Glomerular endothelial cell (primary cell): ENCODE measurements around the gene PSMB5. TPM values are rescaled to one million over a fixed set of nuclear protein-coding genes. Genes with fewer than 3 reads are reported as not detected.

Experiments used
- DNase-seq: peaks from one replicate; pipeline ENCODE4 v3.0.0-alpha.2; 2011; ENCODE audit warnings: low read depth, low spot score; ENCODE audit errors: extremely low read depth
- total RNA-seq: library from RNA; depleted of rRNA; stranded (reverse); fragments of >200 nt; gene quantifications from 2 replicates; pipeline ENCODE4 v1.2.3, GENCODE V29; 2015

The PSMB5 gene
- total RNA-seq, 1 donor from 2014 or later = 244 TPM

GRCh38 chr14:23060536-23061260, 26.0 kb upstream of the PSMB5 start:
- DNase-seq = no peak

DNA sequence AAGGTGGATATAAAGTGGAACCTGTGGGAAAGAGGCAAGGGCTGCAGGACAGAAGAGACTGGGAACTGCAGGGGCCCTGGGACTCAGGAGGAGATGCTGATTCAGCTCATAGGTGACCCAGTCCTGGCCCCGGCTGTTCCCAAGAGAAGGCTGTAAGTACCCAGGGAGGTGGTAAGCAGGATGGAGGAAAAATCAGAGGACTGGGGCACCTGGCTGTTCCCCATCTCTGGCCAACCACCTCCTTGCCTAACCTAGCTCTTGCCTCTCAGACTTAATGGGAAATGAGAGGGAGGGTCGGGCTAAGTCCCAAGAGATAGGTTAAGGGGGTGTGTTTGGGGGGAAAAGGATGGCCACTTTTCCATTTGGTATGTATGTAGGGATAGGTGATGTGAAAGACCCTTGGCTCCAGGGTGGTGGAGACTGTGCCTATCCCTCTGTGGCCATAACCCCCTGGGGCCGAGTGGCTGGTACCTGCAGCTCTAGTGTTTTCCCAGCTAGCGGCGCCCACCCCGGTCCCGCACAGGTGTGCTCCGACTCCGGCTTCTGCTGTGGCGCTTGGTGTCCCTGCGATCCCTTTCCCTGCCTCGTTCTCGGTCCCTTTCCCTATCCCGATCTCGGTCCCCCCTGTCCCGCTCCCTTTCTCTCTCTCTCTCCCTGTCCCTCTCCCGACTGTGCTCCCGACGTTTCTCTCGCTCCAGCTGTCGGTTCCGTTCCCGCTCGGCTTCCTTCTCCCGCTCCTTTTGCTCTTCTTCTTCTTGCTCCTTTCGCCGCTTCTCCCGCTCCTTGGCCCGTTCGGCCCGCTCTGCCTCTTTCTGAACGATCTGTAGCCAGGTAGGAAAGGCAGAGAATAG, 24.2 kb upstream of the PSMB5 start:
- no peak for DNase-seq

- DNase-seq = no peak
These were observed 23.3 kb upstream of the PSMB5 start for GRCh38 chr14:23057757-23058653.

GRCh38 chr14:23056956-23057756, 22.5 kb upstream of the PSMB5 start, which contains the start of gene CDH24:
Gene CDH24, minus strand, starts transcription at chr14:23057520. Its CDS starts 1,787 bp downstream, at chr14:23055733.
- no peak for DNase-seq

DNA sequence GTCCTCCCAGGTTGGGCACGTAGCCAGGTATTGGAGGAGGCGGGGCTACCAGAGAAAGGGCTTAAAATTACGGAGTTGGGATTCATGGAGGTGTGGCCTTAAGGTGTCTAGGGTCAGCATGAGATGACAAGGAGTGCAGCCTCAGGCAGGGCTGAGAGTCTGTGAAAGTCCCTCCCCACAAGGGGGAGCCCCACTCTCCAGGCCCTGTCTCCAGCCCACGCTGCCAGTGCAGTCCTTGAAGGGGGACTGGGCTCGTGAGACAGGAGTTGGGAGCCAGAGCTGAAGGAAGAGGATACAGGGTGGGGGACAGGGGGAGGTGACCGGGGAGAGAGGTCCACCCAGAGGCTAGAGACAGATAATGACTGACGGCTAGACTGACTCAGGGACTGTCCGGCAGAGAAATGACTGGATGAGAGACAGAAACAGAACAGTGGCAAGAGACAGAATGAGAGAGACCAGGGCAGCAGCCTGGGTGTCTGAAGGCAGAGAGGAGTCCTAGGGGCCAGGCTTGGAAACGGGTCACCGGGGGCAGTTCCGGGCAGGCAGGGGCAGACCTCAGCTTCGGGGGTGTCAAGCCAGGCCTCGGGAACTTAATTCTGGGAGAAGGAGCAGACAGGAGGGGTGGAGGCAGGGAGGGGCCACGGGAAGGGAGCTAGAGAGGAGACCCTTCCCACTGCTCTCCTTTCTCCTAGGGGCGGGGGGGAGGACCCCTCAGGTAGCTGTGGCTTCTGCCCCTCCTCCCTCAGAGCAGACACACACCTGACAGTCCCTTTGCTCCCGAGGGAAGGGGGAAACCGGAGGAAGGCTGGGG, 21.6 kb upstream of the PSMB5 start:
- no peak for DNase-seq

DNA sequence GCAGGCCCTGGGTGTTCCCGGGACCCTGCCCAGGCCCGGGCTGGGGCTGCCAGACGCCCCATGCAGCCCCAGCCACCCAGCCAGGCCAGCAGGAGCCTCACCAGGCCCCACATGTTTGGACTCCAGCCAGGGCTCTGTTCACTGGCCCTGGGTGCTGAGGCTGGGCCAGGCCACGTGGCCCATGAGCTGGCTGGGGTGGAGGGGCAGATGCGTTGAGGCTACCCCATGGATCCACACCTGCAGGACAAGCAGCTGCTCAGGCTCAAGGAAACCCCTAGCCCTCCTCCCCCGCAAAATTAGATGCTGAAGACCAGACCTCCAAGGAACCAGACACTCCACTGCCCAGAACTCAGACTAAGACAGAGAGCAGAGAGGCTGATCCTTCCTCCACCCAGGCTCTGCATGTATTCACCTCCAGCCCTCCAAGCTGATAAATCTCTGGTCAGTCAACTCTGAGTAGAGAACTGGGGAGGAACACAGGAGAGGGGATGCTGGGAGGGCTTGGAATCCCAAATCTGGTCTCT, 21.0 kb upstream of the PSMB5 start:
- DNase-seq = no peak

GRCh38 chr14:23055147-23055550, 20.4 kb upstream of the PSMB5 start:
- DNase-seq = no peak

DNA sequence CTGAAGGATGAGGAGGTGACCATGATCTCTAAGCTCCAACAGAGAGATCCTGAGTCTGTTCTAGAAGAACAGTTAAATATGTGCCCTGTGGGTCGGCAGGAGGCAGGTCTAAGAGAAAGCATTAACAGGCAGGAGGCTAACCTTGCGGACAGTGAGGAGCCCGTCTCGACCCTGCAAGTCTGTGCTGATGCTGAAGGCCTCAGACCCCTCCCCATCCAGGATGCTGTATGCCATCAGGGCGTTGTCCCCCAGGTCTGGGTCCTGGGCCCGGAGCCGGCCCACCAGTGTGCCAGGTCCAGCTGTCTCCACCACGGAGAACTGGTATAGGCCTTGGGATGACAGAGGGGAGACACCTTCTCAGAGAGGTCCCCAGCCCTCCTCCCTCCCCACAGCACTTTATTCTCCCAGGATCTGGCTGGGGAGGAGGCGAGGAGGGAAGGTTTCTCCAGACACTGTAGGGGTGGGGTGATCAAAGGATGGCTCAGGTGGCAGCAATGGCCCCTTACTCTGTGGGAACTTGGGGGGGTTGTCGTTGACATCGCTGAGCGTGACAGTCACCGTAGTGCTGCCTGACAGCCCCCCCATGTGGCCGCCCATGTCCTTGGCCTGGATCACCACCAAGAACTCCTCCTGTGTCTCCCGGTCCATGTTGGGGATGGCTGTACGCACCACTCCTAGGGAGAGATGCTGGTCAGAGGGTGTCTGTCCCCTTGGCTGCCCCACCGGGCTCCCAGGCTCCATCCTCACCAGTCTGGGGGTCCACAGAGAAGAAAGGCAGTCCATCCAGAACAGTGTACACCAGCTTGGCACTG, 19.5 kb upstream of the PSMB5 start:
- DNase-seq = no peak

GRCh38 chr14:23053426-23053825, 18.7 kb upstream of the PSMB5 start:
- DNase-seq = no peak

DNA sequence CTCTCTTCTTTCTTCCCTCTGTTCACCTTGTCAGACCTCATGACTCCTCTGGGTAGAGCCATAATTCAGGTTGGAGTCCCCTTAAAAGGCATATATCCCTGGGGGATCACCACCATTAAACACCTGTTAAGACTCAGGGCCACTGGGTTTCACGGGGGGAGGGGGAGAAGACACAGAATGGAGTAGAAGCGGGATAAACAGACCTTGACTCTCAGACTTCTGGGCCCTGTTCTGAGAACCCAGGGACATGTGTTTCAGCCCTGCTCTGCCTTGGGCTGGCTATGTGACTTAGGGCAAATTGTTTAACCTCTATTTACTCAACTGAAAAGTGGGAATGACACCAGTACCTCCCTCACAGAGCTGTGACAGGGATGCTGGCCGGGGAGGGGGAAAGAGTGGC, 18.0 kb upstream of the PSMB5 start:
- no peak for DNase-seq

DNA sequence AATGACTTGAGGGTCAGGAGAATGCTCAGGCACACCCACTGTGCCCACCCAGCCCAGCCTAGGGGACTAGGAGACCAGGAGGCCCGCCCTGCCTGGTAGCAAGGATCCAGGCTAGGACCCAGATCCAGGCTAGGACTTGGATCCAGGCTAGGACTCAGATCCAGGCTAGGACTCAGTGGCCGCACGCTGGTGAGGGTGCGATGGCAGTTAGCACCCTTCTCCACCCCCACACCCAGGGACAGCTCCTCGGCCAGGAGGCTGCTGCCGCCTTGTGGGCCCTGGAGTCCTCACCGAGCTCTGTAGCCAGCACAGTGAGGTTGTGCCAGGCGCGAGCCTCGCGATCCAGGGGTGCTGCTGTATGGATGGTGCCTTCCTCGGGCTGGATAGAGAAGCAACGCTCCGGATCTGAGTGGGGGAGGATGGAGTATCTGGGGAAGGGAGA, 17.5 kb upstream of the PSMB5 start:
- no peak for DNase-seq

DNA sequence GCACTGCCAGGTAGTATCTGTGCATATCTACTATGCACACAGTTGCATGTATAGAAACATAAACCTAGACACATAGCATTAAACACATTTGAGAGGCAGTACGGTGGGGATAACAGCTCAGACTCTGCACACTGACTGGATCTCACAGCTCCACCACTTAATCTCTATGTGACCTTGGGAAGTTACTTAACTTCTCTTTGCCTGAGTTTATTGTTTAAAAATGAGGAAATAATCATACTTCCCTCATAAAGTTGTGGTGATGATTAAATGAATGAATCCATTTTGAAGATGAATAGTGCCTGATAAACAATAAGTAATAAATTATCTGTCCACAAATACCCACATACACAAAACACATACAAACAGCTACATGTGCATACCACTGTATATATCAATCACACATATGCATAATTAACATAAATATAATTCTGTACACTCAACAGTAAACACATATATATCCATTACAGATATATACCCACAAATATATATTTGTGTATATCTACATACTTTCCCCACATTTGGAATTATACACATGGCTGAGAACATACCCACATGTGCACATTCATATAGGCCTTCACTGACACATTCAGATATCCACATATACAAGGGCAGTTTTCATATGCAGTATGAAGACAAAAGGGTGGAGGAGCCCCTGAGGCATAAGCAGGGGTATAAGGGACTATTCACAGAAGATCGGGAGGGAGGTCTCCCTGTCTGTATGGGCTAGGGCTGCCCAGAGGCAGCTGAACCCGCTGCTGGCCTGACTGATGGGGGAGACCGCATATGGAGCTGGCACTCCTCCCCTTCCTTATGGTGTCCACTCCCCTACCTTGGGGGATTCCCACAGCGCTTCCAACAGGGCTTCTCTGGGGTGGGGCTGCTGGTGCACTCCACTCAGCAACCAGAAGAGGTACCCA, 16.7 kb upstream of the PSMB5 start:
- no peak for DNase-seq

DNA sequence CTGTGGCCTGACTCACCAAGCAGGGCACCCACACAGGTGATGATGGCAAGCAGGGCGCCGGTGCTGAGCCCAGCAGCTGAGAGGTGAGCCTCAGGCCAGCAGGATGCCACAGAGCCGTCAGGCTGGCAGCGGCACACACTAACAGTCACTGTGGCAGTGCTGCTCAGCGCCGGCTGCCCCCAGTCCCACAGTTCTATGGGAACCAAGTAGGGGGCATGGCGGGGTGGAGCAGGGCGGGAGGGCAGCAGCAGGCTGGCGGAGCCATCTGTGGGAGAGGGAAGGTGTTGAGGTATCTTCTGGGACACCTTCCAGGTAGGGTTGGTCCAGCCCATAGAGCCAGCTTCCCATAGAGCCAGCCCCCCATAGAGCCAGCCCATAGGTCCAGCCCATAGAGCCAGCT, 14.3 kb upstream of the PSMB5 start:
- no peak for DNase-seq

DNA sequence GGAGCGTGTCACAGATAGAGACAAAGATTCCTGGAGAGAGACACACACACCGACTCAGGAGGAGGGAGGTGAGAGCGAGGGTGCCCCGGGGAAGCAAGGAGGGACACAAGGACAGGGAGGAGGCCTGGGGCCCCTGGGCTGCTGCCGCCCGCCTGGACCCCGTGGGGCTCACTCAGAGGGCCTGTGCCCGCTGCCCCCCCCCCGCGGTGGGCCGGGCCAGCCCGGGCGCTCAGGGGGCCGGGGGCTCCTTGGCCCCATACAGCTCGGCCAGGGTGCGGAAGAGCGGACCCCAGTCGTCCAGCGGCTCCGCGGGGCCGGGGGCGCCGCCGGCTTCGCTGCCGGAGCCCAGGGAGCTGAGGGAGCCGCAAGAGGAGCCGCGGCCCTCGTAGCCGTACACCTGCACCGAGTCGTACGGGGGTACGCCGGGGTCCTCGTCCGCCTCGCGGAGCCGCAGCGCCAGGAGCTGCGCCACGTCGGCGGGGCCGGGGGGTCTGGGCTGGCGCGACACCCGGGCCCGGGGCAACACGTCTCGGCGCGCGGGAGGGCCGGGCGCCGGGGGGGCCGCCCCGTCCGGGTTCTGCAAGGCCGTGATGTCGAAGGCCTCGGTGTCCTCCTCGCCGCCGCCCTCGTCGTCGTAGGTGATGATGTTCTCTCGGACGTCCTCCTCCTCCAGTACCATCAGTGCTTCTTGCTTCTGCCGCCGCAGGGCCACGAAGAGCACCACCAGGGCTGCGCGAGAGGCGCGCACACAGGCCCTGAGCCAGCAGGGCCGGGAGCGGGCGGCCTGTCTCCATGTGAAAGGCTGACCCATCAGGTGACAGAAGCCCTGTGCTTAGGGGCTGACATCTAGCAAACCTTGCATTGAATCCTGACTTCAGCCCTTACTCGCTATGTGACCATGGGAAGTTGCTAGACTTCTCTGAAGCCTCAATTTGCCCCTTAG, 13.3 kb upstream of the PSMB5 start:
- no peak for DNase-seq

DNA sequence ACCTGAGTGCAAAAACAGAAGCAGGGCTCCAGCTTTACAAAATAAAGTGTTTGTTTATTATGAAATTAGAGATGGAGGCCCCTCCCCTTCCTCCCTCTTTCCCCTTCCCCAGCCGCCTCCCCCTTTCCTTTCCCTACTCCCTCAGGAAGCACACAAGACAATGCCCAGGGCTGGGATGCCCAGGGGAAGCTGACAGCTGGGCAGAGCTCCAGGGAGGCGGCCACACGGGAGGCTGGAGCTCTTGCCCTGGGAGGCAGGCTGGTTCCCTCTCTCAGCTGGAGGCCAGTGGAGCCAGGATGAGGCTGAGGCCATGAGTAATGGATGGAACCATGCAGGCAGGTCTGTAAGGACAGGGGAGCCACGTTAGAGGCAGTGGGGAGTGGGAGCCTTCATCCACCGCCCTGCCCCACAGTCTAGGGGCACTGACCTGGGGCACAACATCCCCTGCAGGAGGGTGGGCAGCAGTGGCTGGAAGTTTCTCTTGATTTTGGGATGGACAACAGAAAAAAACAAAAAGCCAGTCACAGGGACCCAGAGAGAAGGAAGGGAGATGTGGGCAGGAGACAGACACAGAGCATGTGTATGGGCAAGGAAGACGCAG, 12.4 kb upstream of the PSMB5 start:
- no peak for DNase-seq
